ENCODE measurements around the gene GLIPR1L1. TPM values are rescaled to one million over a fixed set of nuclear protein-coding genes. Genes with fewer than 3 reads are reported as not detected.

The GLIPR1L1 gene
- total and polyA plus RNA-seq, 2 of the 8 experiments (the other 6 are each of a cell fraction or from before 2014, with no cell fraction given) = 1.2 to 1.7 TPM

- Histone ChIP-seq H2BK120ac (replicated peaks; ENCODE audit: low read depth, low read length) (no peak overlapping the region), H2AFZ (ENCODE audit: low read length) (no peak overlapping the region), H3K27ac (ENCODE audit: low read depth, low read length) (no peak overlapping the region), H3K4me3 (ENCODE audit: extremely low read depth in 1 of 4, insufficient read depth in 2 of 4, low read depth in 3 of 4, low read length in 4 of 4) (no peak overlapping the region), H4K5ac (ENCODE audit: insufficient read length, low read depth, low read length) (no peak overlapping the region), H3K56ac (replicated peaks; ENCODE audit: insufficient read length, low read depth, low read length) (no peak overlapping the region), H2AK5ac (ENCODE audit: low read depth, low read length) (no peak overlapping the region), H2BK12ac (ENCODE audit: low read depth, low read length) (no peak overlapping the region), H3K4ac (replicated peaks; ENCODE audit: insufficient read length, low read depth, low read length) (no peak overlapping the region), H3K4me1 (replicated peaks in 1 of 4; ENCODE audit: control insufficient read depth in 3 of 4, insufficient read depth in 4 of 4, low read length in 3 of 4) (no peaks in the 10 kb centered on the region), H4K91ac (replicated peaks; ENCODE audit: insufficient read length, low read length) (no peak overlapping the region), H3K23ac (ENCODE audit: insufficient read length) (no peak overlapping the region), H2BK5ac (ENCODE audit: low read depth, low read length) (no peak overlapping the region), H3K4me2 (ENCODE audit: insufficient read depth in 1 of 2, low read depth in 2 of 2, low read length in 2 of 2) (no peak overlapping the region), H2BK15ac (ENCODE audit: low read length) (no peak overlapping the region), H4K20me1 (replicated peaks in 1 of 2; ENCODE audit: control insufficient read depth in 1 of 2, insufficient read depth in 2 of 2, low read length in 2 of 2) (no peaks in the 10 kb centered on the region), H3K9ac (replicated peaks in 1 of 4; ENCODE audit: extremely low read depth in 1 of 4, low read depth in 3 of 4, low read length in 3 of 4) (no peak overlapping the region), H3K79me1 (ENCODE audit: low read depth, low read length) (no peaks in the 10 kb centered on the region), H2BK20ac (ENCODE audit: low read length) (no peak overlapping the region), H3K23me2 (ENCODE audit: low read depth, low read length) (no peaks in the 10 kb centered on the region), H3K14ac (ENCODE audit: insufficient read length) (no peak overlapping the region), H3K79me2 (ENCODE audit: control insufficient read depth in 1 of 2, insufficient read depth in 2 of 2, low read length in 2 of 2) (no peaks in the 10 kb centered on the region), H3K36me3 (ENCODE audit: control insufficient read depth in 2 of 4, insufficient read depth in 4 of 4, low read length in 3 of 4) (no peaks in the 10 kb centered on the region), H4K8ac (ENCODE audit: extremely low read depth, insufficient read depth, low read length) (no peak overlapping the region), H3K9me3 (ENCODE audit: insufficient read depth in 2 of 2, low read depth in 1 of 2, low read length in 1 of 2) (no peaks in the 10 kb centered on the region), H3K18ac (ENCODE audit: extremely low read depth, low read length) (no peak overlapping the region), H3K27me3 (replicated peaks in 1 of 4; ENCODE audit: control insufficient read depth in 3 of 4, extremely low read depth in 1 of 4, insufficient read depth in 3 of 4, low read length in 3 of 4) (no peaks in the 10 kb centered on the region)
- WGBS, 2 experiments (ENCODE audit: extremely low coverage in 1 of 2, insufficient coverage in 1 of 2, insufficient read length in 1 of 2, insufficient replicate concordance in 2 of 2, low coverage in 1 of 2, low lambda C conversion rate in 2 of 2, missing lambda C conversion rate in 1 of 2) = 75% methylated on average over 3 of the region's 3 CpGs; no CpG with 5 or more reads in 1 of the 2 experiments
- DNase-seq (ENCODE audit: low read depth in 1 of 2, low spot score in 2 of 2) = no peak
- ChIA-PET CTCF (ENCODE audit: partially characterized antibody) (no interaction called here), POLR2A (ENCODE audit: partially characterized antibody) (interaction anchor here (1.0 kb wide), 1 partner anchor 14 kb away, joined by 3 read pairs; no protein-coding TSS in a partner anchor)
- FAIRE-seq = no peak
- no peak for TF ChIP-seq RBBP5 (IDR thresholded peaks at IDR 0.05; ENCODE audit: borderline replicate concordance, low read depth, low read length)
- TF ChIP-seq KDM4A (IDR thresholded peaks at IDR 0.05; ENCODE audit: low read depth, low read length, severe bottlenecking) = no peak
- no peak for TF ChIP-seq JUND (IDR thresholded peaks at IDR 0.05; ENCODE audit: low read length)
- TF ChIP-seq SAP30 (IDR thresholded peaks at IDR 0.05; ENCODE audit: insufficient read depth, insufficient replicate concordance, low read length) = no peak
- TF ChIP-seq USF2 (IDR thresholded peaks at IDR 0.05; ENCODE audit: low read length) = no peak
- TF ChIP-seq SIRT6 (IDR thresholded peaks at IDR 0.05; ENCODE audit: low read length) = no peak
- TF ChIP-seq ATF2 (IDR thresholded peaks at IDR 0.05; ENCODE audit: low read length) = no peak
- no peak for TF ChIP-seq BCL11A (IDR thresholded peaks at IDR 0.05; ENCODE audit: low read depth in 2 of 2, low read length in 2 of 2)
- TF ChIP-seq POLR2A (IDR thresholded peaks at IDR 0.05; ENCODE audit: control extremely low read depth in 1 of 2, low read depth in 2 of 2, low read length in 2 of 2) = no peak
- TF ChIP-seq TCF12 (IDR thresholded peaks at IDR 0.05; ENCODE audit: low read depth, low read length) = no peak
- no peak for TF ChIP-seq RNF2 (IDR thresholded peaks at IDR 0.05; ENCODE audit: borderline replicate concordance, low read depth, low read length, missing control alignments, poor library complexity, severe bottlenecking)
- TF ChIP-seq YY1 (IDR thresholded peaks at IDR 0.05; ENCODE audit: low read depth, low read length) = no peak
These were observed 23.1 kb upstream of the GLIPR1L1 start for GRCh38 chr12:75311369-75311768.
